Liver (tissue), 9 donors: Measurements from ENCODE around the gene LLGL1. TPM values are rescaled to one million over a fixed set of nuclear protein-coding genes. Genes with fewer than 3 reads are reported as not detected.

Experiments
- DNase-seq: peaks from one replicate; pipeline ENCODE4 v3.0.0-alpha.2; 2017; ENCODE audit warnings: low spot score
- H3K27ac ChIP-seq, 2 donors: one replicate each; pipeline ENCODE4 v1.7.0; 2013; ENCODE audit warnings: inconsistent platforms in 2 of 2, low read length in 2 of 2, control low read depth in 1 of 2, low read depth in 1 of 2, mild to moderate bottlenecking in 1 of 2
- H3K27me3 ChIP-seq, 4 donors: one replicate each; pipeline versions ENCODE4 v1.6.1 to v1.7.0; 2013; ENCODE audit warnings: low read length in 3 of 4, inconsistent platforms in 1 of 4, mild to moderate bottlenecking in 1 of 4, moderate library complexity in 1 of 4; ENCODE audit not compliant: control insufficient read depth in 4 of 4, insufficient read depth in 4 of 4
- H3K36me3 ChIP-seq, 4 donors: one replicate each; pipeline versions ENCODE4 v1.6.1 to v1.7.0; 2013; ENCODE audit warnings: low read length in 3 of 4, mild to moderate bottlenecking in 3 of 4, low read depth in 1 of 4, moderate library complexity in 1 of 4; ENCODE audit not compliant: control insufficient read depth in 4 of 4, insufficient read depth in 3 of 4
- H3K4me1 ChIP-seq, 4 donors: one replicate each; pipeline versions ENCODE4 v1.6.1 to v1.7.0; 2013; ENCODE audit warnings: low read length in 3 of 4, mild to moderate bottlenecking in 3 of 4, moderate library complexity in 1 of 4; ENCODE audit not compliant: control insufficient read depth in 4 of 4, insufficient read depth in 4 of 4
- H3K4me3 ChIP-seq, 3 donors: one replicate each; pipeline versions ENCODE4 v1.6.1 to v1.7.0; 2013; ENCODE audit warnings: low read length in 3 of 3, control low read depth in 1 of 3, low read depth in 1 of 3, mild to moderate bottlenecking in 1 of 3
- H3K9ac ChIP-seq, 2 donors: one replicate each; pipeline ENCODE4 v1.7.0; 2013; ENCODE audit warnings: low read length in 2 of 2, mild to moderate bottlenecking in 2 of 2, moderate library complexity in 2 of 2, control low read depth in 1 of 2, low read depth in 1 of 2
- H3K9me3 ChIP-seq, 4 donors: one replicate each; pipeline versions ENCODE4 v1.6.1 to v1.7.0; 2013; ENCODE audit warnings: low read length in 3 of 4; ENCODE audit not compliant: control insufficient read depth in 4 of 4
- EGR1 ChIP-seq, 2 donors: IDR thresholded peaks; 2 replicates each; pipeline ENCODE4 v1.6.1; 2016 to 2018; ENCODE audit warnings: antibody characterized with exemption in 2 of 2, low read depth in 2 of 2
- FOXA1 ChIP-seq: IDR thresholded peaks from 2 replicates; pipeline ENCODE4 v1.6.1; 2016; ENCODE audit warnings: antibody characterized with exemption
- FOXA2 ChIP-seq: IDR thresholded peaks from 2 replicates; pipeline ENCODE4 v1.6.1; 2016; ENCODE audit warnings: antibody characterized with exemption
- GABPA ChIP-seq, 2 donors: IDR thresholded peaks in 1 of 2; conservative IDR thresholded peaks in 1 of 2; 2 replicates each; pipeline ENCODE4 v1.6.1; 2016; ENCODE audit warnings: antibody characterized with exemption in 2 of 2, mild to moderate bottlenecking in 1 of 2, moderate library complexity in 1 of 2
- HNF4A ChIP-seq, 2 donors: conservative IDR thresholded peaks; 2 replicates each; pipeline ENCODE4 v1.6.1; 2016; ENCODE audit warnings: antibody characterized with exemption in 2 of 2, mild to moderate bottlenecking in 2 of 2
- HNF4G ChIP-seq: IDR thresholded peaks from 2 replicates; pipeline ENCODE4 v1.6.1; 2016; ENCODE audit warnings: antibody characterized with exemption
- JUND ChIP-seq, 2 donors: IDR thresholded peaks; 2 replicates each; pipeline ENCODE4 v1.6.1; 2016; ENCODE audit warnings: antibody characterized with exemption in 2 of 2
- NR2F2 ChIP-seq: IDR thresholded peaks from 2 replicates; pipeline ENCODE4 v1.6.1; 2016; ENCODE audit warnings: antibody characterized with exemption
- RAD21 ChIP-seq, 2 donors: IDR thresholded peaks; 2 replicates each; pipeline ENCODE4 v1.6.1; 2016; ENCODE audit warnings: antibody characterized with exemption in 2 of 2, mild to moderate bottlenecking in 2 of 2
- RXRA ChIP-seq, 2 donors: IDR thresholded peaks; 2 replicates each; pipeline ENCODE4 v1.6.1; 2017 to 2018; ENCODE audit warnings: antibody characterized with exemption in 2 of 2, mild to moderate bottlenecking in 1 of 2
- SP1 ChIP-seq: IDR thresholded peaks from 2 replicates; pipeline ENCODE4 v1.6.1; 2018; ENCODE audit warnings: antibody characterized with exemption, mild to moderate bottlenecking
- TAF1 ChIP-seq: conservative IDR thresholded peaks from 2 replicates; pipeline ENCODE4 v1.6.1; 2016; ENCODE audit warnings: antibody characterized with exemption, mild to moderate bottlenecking
- YY1 ChIP-seq: IDR thresholded peaks from 2 replicates; pipeline ENCODE4 v1.6.1; 2016; ENCODE audit warnings: antibody characterized with exemption, mild to moderate bottlenecking
- ZBTB33 ChIP-seq: IDR thresholded peaks from 2 replicates; pipeline ENCODE4 v1.6.1; 2016; ENCODE audit warnings: antibody characterized with exemption
- WGBS: extraction: QIAGEN DNeasy Blood & Tissue Kit; methylation state at CpG from one replicate; pipeline ENCODE4 v1.1.7; 2013; 5-methylcytosine and 5-hydroxymethylcytosine counted together
- polyA plus RNA-seq, 2 donors: library from polyadenylated mRNA; stranded (reverse) in 1 of 2; unstranded in 1 of 2; fragments of 200-250 nt in 1 of 2; fragments of >200 nt in 1 of 2; fragmentation: Nextera tagmentation in 1 of 2; extraction: Ambion mirVana in 1 of 2; gene quantifications; one replicate each; pipeline versions ENCODE4 v1.2.1 to v1.2.3, GENCODE V29; 2013 to 2015
- total RNA-seq, 2 donors: library from RNA; depleted of rRNA; stranded (reverse); fragments of >200 nt; gene quantifications; one replicate each; pipeline ENCODE4 v1.2.3, GENCODE V29; 2014
- TF ChIP-seq, protein P1 (sequence below): IDR thresholded peaks from 2 replicates; pipeline ENCODE4 v1.6.1; 2016; ENCODE audit warnings: antibody characterized with exemption
- TF ChIP-seq, protein P2 (sequence below): IDR thresholded peaks from 2 replicates; pipeline ENCODE4 v1.6.1; 2016; ENCODE audit warnings: antibody characterized with exemption, mild to moderate bottlenecking
- TF ChIP-seq, protein P3 (sequence below): fragments of 150-350 bp; IDR thresholded peaks from 2 replicates; pipeline ENCODE4 v1.5.1; 2017; ENCODE audit warnings: improper control_type of control experiment, low read depth, low read length; ENCODE audit not compliant: missing input control
- donor health status: healthy.
- donor health status: healthy.
- donor health status: healthy.
- donor health status: healthy.
- donor health status: healthy.

The LLGL1 gene
- total and polyA plus RNA-seq, 4 donors: 0.39 to 12.0 (median 2.8) TPM

DNA sequence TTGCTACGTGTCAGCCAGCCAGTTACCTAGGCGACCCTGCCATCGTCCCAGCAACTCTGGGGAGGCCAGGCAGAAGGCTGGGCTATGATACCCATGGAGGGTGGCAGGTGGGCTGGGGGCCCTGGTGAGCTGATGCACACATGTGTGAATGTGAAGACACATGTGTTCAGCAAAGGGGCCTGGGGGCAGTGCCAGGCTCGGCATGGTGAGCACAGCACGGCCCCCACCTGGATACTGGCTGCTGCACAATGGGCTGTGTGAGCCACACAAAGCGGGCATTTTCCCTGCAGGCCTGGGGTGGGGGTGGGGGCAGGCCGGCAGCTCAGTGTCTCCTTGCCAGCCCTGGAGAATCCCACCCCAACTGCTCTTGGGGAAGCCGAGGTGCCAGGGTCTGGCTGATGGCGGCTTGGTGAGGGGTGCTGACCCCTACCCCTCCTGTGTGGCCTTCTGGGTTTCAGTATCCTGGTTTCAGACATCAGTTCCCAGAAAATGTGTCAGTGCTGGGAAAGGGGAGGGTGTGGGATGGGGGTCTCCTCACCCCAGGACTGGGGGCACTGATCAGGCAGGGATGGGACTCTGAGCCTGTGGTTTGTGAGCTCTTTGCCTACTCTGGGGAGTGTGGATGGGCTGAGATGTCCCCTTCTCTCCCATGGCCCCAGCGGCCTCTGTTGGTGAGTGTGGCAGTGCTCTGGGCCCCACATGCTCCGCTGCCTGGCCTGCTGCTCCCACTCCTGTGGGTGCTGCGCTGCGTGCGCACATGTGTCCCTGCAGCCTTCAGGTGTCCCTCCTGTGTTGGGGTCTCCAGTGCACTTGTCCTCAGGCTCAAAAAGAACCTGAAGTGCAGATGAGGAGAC is 5.1 kb downstream of the LLGL1 start:
- H3K9ac ChIP-seq: no peak overlapping the region
- TF ChIP-seq ZBTB33 (no peak), RXRA (IDR thresholded peaks at IDR 0.05) (no peak), HNF4A (conservative IDR thresholded peaks at IDR 0.05) (no peak), FOXA2 (no peak), GABPA (IDR thresholded peaks at IDR 0.05 in 1 of 2, conservative IDR thresholded peaks at IDR 0.05 in 1 of 2) (no peak), JUND (IDR thresholded peaks at IDR 0.05) (no peak), YY1 (no peak), RAD21 (IDR thresholded peaks at IDR 0.05) (no peak), TAF1 (no peak), HNF4G (no peak)
- TF ChIP-seq, protein P1, sequence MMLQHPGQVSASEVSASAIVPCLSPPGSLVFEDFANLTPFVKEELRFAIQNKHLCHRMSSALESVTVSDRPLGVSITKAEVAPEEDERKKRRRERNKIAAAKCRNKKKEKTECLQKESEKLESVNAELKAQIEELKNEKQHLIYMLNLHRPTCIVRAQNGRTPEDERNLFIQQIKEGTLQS: no peak
- TF ChIP-seq, protein P2, sequence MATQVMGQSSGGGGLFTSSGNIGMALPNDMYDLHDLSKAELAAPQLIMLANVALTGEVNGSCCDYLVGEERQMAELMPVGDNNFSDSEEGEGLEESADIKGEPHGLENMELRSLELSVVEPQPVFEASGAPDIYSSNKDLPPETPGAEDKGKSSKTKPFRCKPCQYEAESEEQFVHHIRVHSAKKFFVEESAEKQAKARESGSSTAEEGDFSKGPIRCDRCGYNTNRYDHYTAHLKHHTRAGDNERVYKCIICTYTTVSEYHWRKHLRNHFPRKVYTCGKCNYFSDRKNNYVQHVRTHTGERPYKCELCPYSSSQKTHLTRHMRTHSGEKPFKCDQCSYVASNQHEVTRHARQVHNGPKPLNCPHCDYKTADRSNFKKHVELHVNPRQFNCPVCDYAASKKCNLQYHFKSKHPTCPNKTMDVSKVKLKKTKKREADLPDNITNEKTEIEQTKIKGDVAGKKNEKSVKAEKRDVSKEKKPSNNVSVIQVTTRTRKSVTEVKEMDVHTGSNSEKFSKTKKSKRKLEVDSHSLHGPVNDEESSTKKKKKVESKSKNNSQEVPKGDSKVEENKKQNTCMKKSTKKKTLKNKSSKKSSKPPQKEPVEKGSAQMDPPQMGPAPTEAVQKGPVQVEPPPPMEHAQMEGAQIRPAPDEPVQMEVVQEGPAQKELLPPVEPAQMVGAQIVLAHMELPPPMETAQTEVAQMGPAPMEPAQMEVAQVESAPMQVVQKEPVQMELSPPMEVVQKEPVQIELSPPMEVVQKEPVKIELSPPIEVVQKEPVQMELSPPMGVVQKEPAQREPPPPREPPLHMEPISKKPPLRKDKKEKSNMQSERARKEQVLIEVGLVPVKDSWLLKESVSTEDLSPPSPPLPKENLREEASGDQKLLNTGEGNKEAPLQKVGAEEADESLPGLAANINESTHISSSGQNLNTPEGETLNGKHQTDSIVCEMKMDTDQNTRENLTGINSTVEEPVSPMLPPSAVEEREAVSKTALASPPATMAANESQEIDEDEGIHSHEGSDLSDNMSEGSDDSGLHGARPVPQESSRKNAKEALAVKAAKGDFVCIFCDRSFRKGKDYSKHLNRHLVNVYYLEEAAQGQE: no peak
- TF ChIP-seq, protein P3, sequence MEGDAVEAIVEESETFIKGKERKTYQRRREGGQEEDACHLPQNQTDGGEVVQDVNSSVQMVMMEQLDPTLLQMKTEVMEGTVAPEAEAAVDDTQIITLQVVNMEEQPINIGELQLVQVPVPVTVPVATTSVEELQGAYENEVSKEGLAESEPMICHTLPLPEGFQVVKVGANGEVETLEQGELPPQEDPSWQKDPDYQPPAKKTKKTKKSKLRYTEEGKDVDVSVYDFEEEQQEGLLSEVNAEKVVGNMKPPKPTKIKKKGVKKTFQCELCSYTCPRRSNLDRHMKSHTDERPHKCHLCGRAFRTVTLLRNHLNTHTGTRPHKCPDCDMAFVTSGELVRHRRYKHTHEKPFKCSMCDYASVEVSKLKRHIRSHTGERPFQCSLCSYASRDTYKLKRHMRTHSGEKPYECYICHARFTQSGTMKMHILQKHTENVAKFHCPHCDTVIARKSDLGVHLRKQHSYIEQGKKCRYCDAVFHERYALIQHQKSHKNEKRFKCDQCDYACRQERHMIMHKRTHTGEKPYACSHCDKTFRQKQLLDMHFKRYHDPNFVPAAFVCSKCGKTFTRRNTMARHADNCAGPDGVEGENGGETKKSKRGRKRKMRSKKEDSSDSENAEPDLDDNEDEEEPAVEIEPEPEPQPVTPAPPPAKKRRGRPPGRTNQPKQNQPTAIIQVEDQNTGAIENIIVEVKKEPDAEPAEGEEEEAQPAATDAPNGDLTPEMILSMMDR: no peak
- H3K36me3 ChIP-seq: peaks cover 0 to 3% (median 0%) of the 10 kb centered on the region in 4 donors
- H3K4me3 ChIP-seq: no peak overlapping the region
- peaks cover 0 to 10% (median 4%) of the 10 kb centered on the region in 4 donors for H3K4me1 ChIP-seq
- H3K27ac ChIP-seq: no peak overlapping the region
- H3K9me3 ChIP-seq: no peaks in the 10 kb centered on the region
- H3K27me3 ChIP-seq: no peaks in the 10 kb centered on the region
- DNase-seq: no peak
- 91% methylated on average over 14 of the region's 14 CpGs for WGBS

GRCh38 chr17:18231164-18231563 is 5.7 kb downstream of the LLGL1 start:
- Histone ChIP-seq H3K36me3 (peaks cover 0 to 3% (median 0%) of the 10 kb centered on the region in 4 donors), H3K27ac (no peak overlapping the region), H3K9me3 (no peaks in the 10 kb centered on the region), H3K27me3 (no peaks in the 10 kb centered on the region), H3K9ac (no peak overlapping the region), H3K4me3 (no peak overlapping the region), H3K4me1 (peaks cover 0 to 6% (median under 1%) of the 10 kb centered on the region in 4 donors)
- TF ChIP-seq FOXA2: no peak
- TF ChIP-seq SP1: no peak
- no peak for TF ChIP-seq GABPA (IDR thresholded peaks at IDR 0.05 in 1 of 2, conservative IDR thresholded peaks at IDR 0.05 in 1 of 2)
- no peak for TF ChIP-seq FOXA1
- TF ChIP-seq, protein P1: no peak
- TF ChIP-seq EGR1 (IDR thresholded peaks at IDR 0.05; ENCODE audit: low read depth in 2 of 2): no peak
- no peak for TF ChIP-seq NR2F2
- DNase-seq: no peak
- WGBS: 91% methylated on average over 9 of the region's 9 CpGs
